ENCODE measurements around the gene BNIP2.
"Not testable (repeated sequence)": the region's sequence is repeated elsewhere in the genome, so short reads cannot be mapped to it uniquely, and the experiment has no call there.

BNIP2 gene

GRCh38 chr15:59674361-59674877, 14.7 kb downstream of the BNIP2 start:
- Mint-ChIP-seq H3K9me3 (no peaks in the 10 kb centered on the region), H3K36me3 (ENCODE audit: low read depth) (peaks cover 79% of the 10 kb centered on the region), H3K4me1 (ENCODE audit: low read depth) (peaks cover 10% of the 10 kb centered on the region), H3K27ac (no peak overlapping the region), H3K4me3 (no peak overlapping the region), H3K27me3 (no peaks in the 10 kb centered on the region)

- Mint-ChIP-seq H3K9me3 (no peaks in the 10 kb centered on the region), H3K36me3 (ENCODE audit: low read depth) (peaks cover 51% of the 10 kb centered on the region)
Measured at GRCh38 chr15:59668556-59668955, 20.6 kb downstream of the BNIP2 start.

GRCh38 chr15:59662260-59662659, 26.9 kb downstream of the BNIP2 start:
- Mint-ChIP-seq H3K27me3 (no peaks in the 10 kb centered on the region), H3K36me3 (ENCODE audit: low read depth) (peaks cover 42% of the 10 kb centered on the region), H3K4me1 (ENCODE audit: low read depth) (peaks cover 4% of the 10 kb centered on the region), H3K27ac (no peak overlapping the region), H3K4me3 (no peak overlapping the region), H3K9me3 (no peaks in the 10 kb centered on the region)

More at GRCh38 chr15:59668556-59668955, 20.6 kb downstream of the BNIP2 start:
- Mint-ChIP-seq H3K4me1 (ENCODE audit: low read depth) (no peaks in the 10 kb centered on the region), H3K27me3 (no peaks in the 10 kb centered on the region), H3K4me3 (no peak overlapping the region), H3K27ac (no peak overlapping the region)

- H3K4me1 Mint-ChIP-seq (ENCODE audit: low read depth) = peaks cover 4% of the 10 kb centered on the region
- no peaks in the 10 kb centered on the region for H3K27me3 Mint-ChIP-seq
- no peaks in the 10 kb centered on the region for H3K9me3 Mint-ChIP-seq
- H3K27ac Mint-ChIP-seq = no peak overlapping the region
- peaks cover 33% of the 10 kb centered on the region for H3K36me3 Mint-ChIP-seq (ENCODE audit: low read depth)
- H3K4me3 Mint-ChIP-seq = no peak overlapping the region
Measured at GRCh38 chr15:59659366-59659765, 29.8 kb downstream of the BNIP2 start.

- H3K9me3 Mint-ChIP-seq = no peaks in the 10 kb centered on the region
- H3K36me3 Mint-ChIP-seq (ENCODE audit: low read depth) = peaks cover 26% of the 10 kb centered on the region
- no peaks in the 10 kb centered on the region for H3K27me3 Mint-ChIP-seq
- H3K4me3 Mint-ChIP-seq = no peak overlapping the region
- H3K4me1 Mint-ChIP-seq (ENCODE audit: low read depth) = peaks cover 4% of the 10 kb centered on the region
- H3K27ac Mint-ChIP-seq = no peak overlapping the region
Measured at GRCh38 chr15:59657635-59658125, 31.4 kb downstream of the BNIP2 start.

- Mint-ChIP-seq H3K9me3 (no peaks in the 10 kb centered on the region), H3K4me3 (no peak within 1 kb of the TSS), H3K27ac (no peak within 1 kb of the TSS), H3K36me3 (ENCODE audit: low read depth) (peaks cover 22% of the 10 kb centered on the region), H3K4me1 (ENCODE audit: low read depth) (peaks cover 4% of the 10 kb centered on the region), H3K27me3 (no peaks in the 10 kb centered on the region)
Measured at GRCh38 chr15:59656897-59657634, 32.1 kb downstream of the BNIP2 start, which contains the start of gene GTF2A2. GTF2A2 (minus strand) TSS chr15:59657515; CDS start chr15:59652277, 5,238 bp downstream.

- no peak overlapping the region for H3K27ac Mint-ChIP-seq
- peaks cover 4% of the 10 kb centered on the region for H3K4me1 Mint-ChIP-seq (ENCODE audit: low read depth)
- peaks cover 26% of the 10 kb centered on the region for H3K36me3 Mint-ChIP-seq (ENCODE audit: low read depth)
- H3K4me3 Mint-ChIP-seq = no peak overlapping the region
- H3K9me3 Mint-ChIP-seq = no peaks in the 10 kb centered on the region
- H3K27me3 Mint-ChIP-seq = no peaks in the 10 kb centered on the region
Measured at GRCh38 chr15:59654046-59654445, 35.1 kb downstream of the BNIP2 start.

DNA sequence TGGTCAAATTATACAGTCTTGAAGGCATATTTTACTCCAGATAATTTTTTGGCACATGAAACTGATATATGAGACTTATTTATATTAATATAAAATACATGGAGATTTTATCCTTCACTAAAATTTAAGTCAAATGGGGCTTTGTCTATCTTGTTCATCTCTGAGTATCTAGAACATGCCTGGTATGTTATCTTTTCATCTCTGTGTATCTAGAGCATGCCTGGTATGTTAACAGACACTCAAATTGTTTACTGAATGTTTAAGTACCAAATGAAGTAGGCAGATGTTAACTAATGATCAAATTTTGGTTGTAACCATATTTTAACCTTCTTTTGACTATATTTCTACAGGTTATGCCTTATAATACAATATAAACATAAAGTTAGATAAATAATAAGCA, 39.5 kb downstream of the BNIP2 start:
- H3K36me3 Mint-ChIP-seq (ENCODE audit: low read depth) = peaks cover 38% of the 10 kb centered on the region

GRCh38 chr15:59647085-59647484, 42.0 kb downstream of the BNIP2 start:
- H3K4me1 Mint-ChIP-seq (ENCODE audit: low read depth) = no peaks in the 10 kb centered on the region
- H3K36me3 Mint-ChIP-seq (ENCODE audit: low read depth) = peaks cover 47% of the 10 kb centered on the region
- H3K27me3 Mint-ChIP-seq = no peaks in the 10 kb centered on the region
- H3K9me3 Mint-ChIP-seq = no peaks in the 10 kb centered on the region
- H3K4me3 Mint-ChIP-seq = no peak overlapping the region
- H3K27ac Mint-ChIP-seq = no peak overlapping the region

More for the DNA sequence above, 39.5 kb downstream of the BNIP2 start:
- no peak overlapping the region for H3K4me3 Mint-ChIP-seq
- no peaks in the 10 kb centered on the region for H3K9me3 Mint-ChIP-seq
- H3K4me1 Mint-ChIP-seq (ENCODE audit: low read depth) = no peaks in the 10 kb centered on the region
- H3K27me3 Mint-ChIP-seq = no peaks in the 10 kb centered on the region
- H3K27ac Mint-ChIP-seq = no peak overlapping the region

DNA sequence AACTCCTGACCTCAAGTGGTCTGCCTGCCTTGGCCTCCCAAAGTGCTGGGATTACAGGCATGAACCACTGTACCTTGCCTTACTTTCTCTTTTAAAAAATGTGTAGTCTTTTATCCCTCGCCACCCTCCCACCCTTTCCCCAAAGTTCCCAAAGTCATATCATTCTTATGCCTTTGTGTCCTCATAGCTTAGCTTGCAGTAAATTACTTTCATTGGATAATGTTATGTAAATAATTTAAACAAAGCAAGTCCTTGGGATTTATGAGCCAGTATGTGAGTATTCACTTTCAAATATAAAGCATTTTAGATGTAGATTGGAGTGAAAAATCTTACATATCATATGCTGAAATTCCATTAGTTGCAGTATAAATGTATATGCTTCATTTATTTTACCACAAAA, 42.8 kb downstream of the BNIP2 start:
- Mint-ChIP-seq H3K4me1 (ENCODE audit: low read depth) (no peaks in the 10 kb centered on the region), H3K4me3 (no peak overlapping the region), H3K36me3 (ENCODE audit: low read depth) (peaks cover 53% of the 10 kb centered on the region), H3K27ac (no peak overlapping the region), H3K27me3 (no peaks in the 10 kb centered on the region), H3K9me3 (no peaks in the 10 kb centered on the region)

GRCh38 chr15:59645812-59646211, 43.3 kb downstream of the BNIP2 start:
- H3K27ac Mint-ChIP-seq; H3K4me1 Mint-ChIP-seq (ENCODE audit: low read depth); H3K27me3 Mint-ChIP-seq; H3K9me3 Mint-ChIP-seq; H3K4me3 Mint-ChIP-seq: not testable (repeated sequence)
- peaks cover 55% of the 10 kb centered on the region for H3K36me3 Mint-ChIP-seq (ENCODE audit: low read depth)

DNA sequence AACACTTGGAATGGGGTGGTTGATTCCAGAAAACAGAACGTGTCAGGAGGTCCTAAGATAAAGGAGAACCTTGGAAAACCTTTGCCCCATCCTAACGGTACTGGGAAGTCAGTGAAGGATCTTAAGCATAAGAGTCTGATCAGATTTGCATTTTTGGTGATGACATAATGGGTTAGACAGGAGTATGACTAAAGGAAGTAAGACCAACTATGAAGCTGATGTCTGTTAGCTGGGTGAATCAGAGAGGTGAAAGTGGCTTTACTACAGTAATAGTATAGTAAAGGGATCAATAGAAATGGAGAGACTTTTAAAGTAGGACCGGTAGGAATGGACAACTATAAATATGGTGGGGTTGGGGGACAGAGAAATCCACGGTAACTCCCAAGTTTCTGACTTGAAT, 44.4 kb downstream of the BNIP2 start:
- Mint-ChIP-seq H3K36me3 (ENCODE audit: low read depth) (peaks cover 54% of the 10 kb centered on the region), H3K27me3 (no peaks in the 10 kb centered on the region), H3K4me1 (ENCODE audit: low read depth) (no peaks in the 10 kb centered on the region), H3K4me3 (no peak overlapping the region), H3K27ac (no peak overlapping the region), H3K9me3 (no peaks in the 10 kb centered on the region)

- Mint-ChIP-seq H3K4me1 (ENCODE audit: low read depth) (peaks cover 9% of the 10 kb centered on the region), H3K36me3 (ENCODE audit: low read depth) (peaks cover 59% of the 10 kb centered on the region), H3K9me3 (no peaks in the 10 kb centered on the region), H3K27me3 (no peaks in the 10 kb centered on the region), H3K27ac (no peak overlapping the region), H3K4me3 (no peak overlapping the region)
Measured at GRCh38 chr15:59642351-59642750, 46.8 kb downstream of the BNIP2 start.

GRCh38 chr15:59637507-59637906, 51.6 kb downstream of the BNIP2 start:
- H3K4me3 Mint-ChIP-seq; H3K4me1 Mint-ChIP-seq (ENCODE audit: low read depth); H3K27ac Mint-ChIP-seq; H3K27me3 Mint-ChIP-seq; H3K9me3 Mint-ChIP-seq: not testable (repeated sequence)
- peaks cover 46% of the 10 kb centered on the region for H3K36me3 Mint-ChIP-seq (ENCODE audit: low read depth)

GRCh38 chr15:59636184-59636583, 52.9 kb downstream of the BNIP2 start:
- no peak overlapping the region for H3K4me3 Mint-ChIP-seq
- no peaks in the 10 kb centered on the region for H3K27me3 Mint-ChIP-seq
- peaks cover 36% of the 10 kb centered on the region for H3K36me3 Mint-ChIP-seq (ENCODE audit: low read depth)
- no peaks in the 10 kb centered on the region for H3K9me3 Mint-ChIP-seq
- H3K4me1 Mint-ChIP-seq (ENCODE audit: low read depth) = peaks cover 9% of the 10 kb centered on the region
- H3K27ac Mint-ChIP-seq = no peak overlapping the region

DNA sequence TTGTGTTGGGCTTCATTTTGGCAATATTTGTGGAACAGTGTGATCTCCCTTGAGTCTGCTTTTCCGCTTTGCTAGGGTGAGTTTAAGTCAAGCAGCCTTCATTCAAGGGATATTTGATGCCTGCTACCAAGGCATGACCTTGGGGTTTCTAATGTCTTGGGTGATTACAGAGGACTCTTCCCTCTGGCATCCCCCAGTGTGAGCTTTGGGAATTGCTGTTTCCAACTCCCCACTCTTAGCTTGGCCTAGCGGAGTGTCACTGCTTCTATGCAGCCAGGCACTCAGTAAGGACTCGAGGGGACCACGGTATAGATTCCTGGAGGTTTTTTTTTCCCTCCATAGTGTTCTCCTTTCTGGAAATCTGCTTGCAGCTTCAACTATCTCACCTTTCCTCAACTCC, 56.4 kb downstream of the BNIP2 start:
- Mint-ChIP-seq H3K27ac (no peak overlapping the region), H3K4me1 (ENCODE audit: low read depth) (no peaks in the 10 kb centered on the region), H3K36me3 (ENCODE audit: low read depth) (peaks cover 8% of the 10 kb centered on the region), H3K9me3 (no peaks in the 10 kb centered on the region), H3K4me3 (no peak overlapping the region), H3K27me3 (no peaks in the 10 kb centered on the region)

Measured in stimulated activated naive CD8-positive, alpha-beta T cell treated with anti-CD3 and anti-CD28 coated beads, Interleukin-15, Interleukin-2, amounts not matched to agents 100 ng/mL and 50 ng/mL, for 24 hours (primary cell).